HG03432 (cell line): Measurements from ENCODE around the gene HIRA.

Source experiments
- ATAC-seq: cut with Tn5 transposase; IDR thresholded peaks from one replicate; pipeline ENCODE4 v1.9.1; 2021; ENCODE audit warnings: mild to moderate bottlenecking, moderate library complexity; ENCODE audit not compliant: unreplicated experiment

HIRA gene

GRCh38 chr22:19410941-19411689 lies 20.4 kb downstream of the HIRA start:
- ATAC-seq, result no peak

- ATAC-seq, result no peak
Observed at GRCh38 chr22:19407649-19408606, 23.6 kb downstream of the HIRA start.

- ATAC-seq, result no peak
Observed at GRCh38 chr22:19406846-19407245, 24.7 kb downstream of the HIRA start.

GRCh38 chr22:19406281-19406811 lies 25.2 kb downstream of the HIRA start:
- no peak for ATAC-seq

- ATAC-seq, result no peak
Observed at GRCh38 chr22:19405652-19406051, 25.9 kb downstream of the HIRA start.

- no peak for ATAC-seq
Observed at GRCh38 chr22:19405133-19405532, 26.4 kb downstream of the HIRA start.

GRCh38 chr22:19404676-19405075 lies 26.9 kb downstream of the HIRA start:
- ATAC-seq, result no peak

- ATAC-seq, result no peak
Observed at GRCh38 chr22:19402642-19403191, 28.8 kb downstream of the HIRA start.

- ATAC-seq, result no peak
Observed at GRCh38 chr22:19401483-19401882, 30.1 kb downstream of the HIRA start.

- no peak for ATAC-seq
Observed at GRCh38 chr22:19400881-19401280, 30.7 kb downstream of the HIRA start.

- ATAC-seq, result no peak
Observed at GRCh38 chr22:19398652-19399051, 32.9 kb downstream of the HIRA start.

GRCh38 chr22:19398206-19398605 lies 33.3 kb downstream of the HIRA start:
- ATAC-seq, result no peak

GRCh38 chr22:19397734-19398104 lies 33.8 kb downstream of the HIRA start:
- ATAC-seq, result no peak

GRCh38 chr22:19396934-19397733 lies 34.4 kb downstream of the HIRA start:
- ATAC-seq, result no peak

GRCh38 chr22:19396561-19396933 lies 35.0 kb downstream of the HIRA start:
- ATAC-seq, result no peak

- ATAC-seq, result no peak
Observed at GRCh38 chr22:19395276-19395675, 36.3 kb downstream of the HIRA start.

- no peak for ATAC-seq
Observed at GRCh38 chr22:19394274-19395050, 37.1 kb downstream of the HIRA start.

GRCh38 chr22:19393704-19394103 lies 37.8 kb downstream of the HIRA start:
- no peak for ATAC-seq

- ATAC-seq, result no peak
Observed at GRCh38 chr22:19387575-19387974, 44.0 kb downstream of the HIRA start.

- ATAC-seq, result no peak
Observed at GRCh38 chr22:19387038-19387437, 44.5 kb downstream of the HIRA start.
